ENCODE data around the gene KTN1. TPM values are rescaled to one million over a fixed set of nuclear protein-coding genes. Genes with fewer than 3 reads are reported as not detected.

KTN1 gene
- total RNA-seq, 1 donor from 2014 or later = 179 TPM

- no peak for TF ChIP-seq CTCF (IDR thresholded peaks at IDR 0.05)
- Histone ChIP-seq H3K4me1 (no peaks in the 10 kb centered on the region), H3K4me3 (no peak overlapping the region), H3K27me3 (no peaks in the 10 kb centered on the region), H3K36me3 (peaks cover 65% of the 10 kb centered on the region), H3K27ac (no peak overlapping the region), H3K9me3 (no peaks in the 10 kb centered on the region)
- ATAC-seq (no peak), DNase-seq (no peak)
- intact Hi-C loops (cut with DNase I) = no loop called here
Measured at GRCh38 chr14:55684956-55685584, 105.1 kb downstream of the KTN1 start.

- ATAC-seq (peak; percentile 41), DNase-seq (no peak)
- no peaks in the 10 kb centered on the region for H3K9me3 ChIP-seq
- intact Hi-C loops (cut with DNase I) = no loop called here
- H3K36me3 ChIP-seq = peaks cover 49% of the 10 kb centered on the region
- H3K27me3 ChIP-seq = no peaks in the 10 kb centered on the region
- H3K27ac ChIP-seq = no peak overlapping the region
- H3K4me1 ChIP-seq = no peaks in the 10 kb centered on the region
- no peak for TF ChIP-seq CTCF (IDR thresholded peaks at IDR 0.05)
- H3K4me3 ChIP-seq = no peak overlapping the region
Measured at GRCh38 chr14:55686713-55687112, 106.7 kb downstream of the KTN1 start.

- intact Hi-C loops (cut with DNase I) = no loop called here
Measured at GRCh38 chr14:55688566-55688965, 108.6 kb downstream of the KTN1 start.

GRCh38 chr14:55689981-55690871, 110.2 kb downstream of the KTN1 start:
- no peaks in the 10 kb centered on the region for H3K27me3 ChIP-seq
- no peak for DNase-seq
- H3K27ac ChIP-seq = no peak overlapping the region
- H3K4me3 ChIP-seq = no peak overlapping the region
- H3K36me3 ChIP-seq = peaks cover 14% of the 10 kb centered on the region
- no peaks in the 10 kb centered on the region for H3K4me1 ChIP-seq
- TF ChIP-seq CTCF (IDR thresholded peaks at IDR 0.05) = no peak
- H3K9me3 ChIP-seq = no peaks in the 10 kb centered on the region
- no peak for ATAC-seq
- intact Hi-C loops (cut with DNase I) = no loop called here

More at GRCh38 chr14:55688566-55688965, 108.6 kb downstream of the KTN1 start:
- Histone ChIP-seq H3K9me3 (no peaks in the 10 kb centered on the region), H3K27me3 (no peaks in the 10 kb centered on the region), H3K4me3 (no peak overlapping the region), H3K36me3 (peaks cover 31% of the 10 kb centered on the region), H3K4me1 (no peaks in the 10 kb centered on the region), H3K27ac (no peak overlapping the region)
- no peak for TF ChIP-seq CTCF (IDR thresholded peaks at IDR 0.05)
- no peak for DNase-seq
- no peak for ATAC-seq

GRCh38 chr14:55691659-55692058, 111.7 kb downstream of the KTN1 start:
- Histone ChIP-seq H3K4me3 (no peak overlapping the region), H3K36me3 (peaks cover 1% of the 10 kb centered on the region), H3K9me3 (no peaks in the 10 kb centered on the region), H3K27me3 (no peaks in the 10 kb centered on the region), H3K4me1 (no peaks in the 10 kb centered on the region), H3K27ac (no peak overlapping the region)
- intact Hi-C loops (cut with DNase I) = no loop called here
- no peak for ATAC-seq
- DNase-seq = no peak
- TF ChIP-seq CTCF (IDR thresholded peaks at IDR 0.05) = no peak

Data from upper lobe of right lung (tissue), 1 donor.